ENCODE measurements around the gene ATF7IP. TPM values are rescaled to one million over a fixed set of nuclear protein-coding genes. Genes with fewer than 3 reads are reported as not detected.
A peak's percentile ranks its signal among the peaks of the same experiment; 100 is the strongest.
"Not testable (repeated sequence)": the region's sequence is repeated elsewhere in the genome, so short reads cannot be mapped to it uniquely, and the experiment has no call there.

The ATF7IP gene
- 26.4 and 30.0 TPM in 2 replicates for total RNA-seq (2014; rRNA removed; shearing (Covaris generic))

- DNase-seq (ENCODE audit: low spot score) = peak; percentile 92
Measured at GRCh38 chr12:14365294-14366208, at the start of gene ATF7IP. TSS of gene ATF7IP (plus strand) at chr12:14365682. CDS start at chr12:14423916, 58,234 bp downstream.

- no peak for DNase-seq (ENCODE audit: low spot score)
Measured at GRCh38 chr12:14317362-14318146, 47.9 kb upstream of the ATF7IP start.

- not testable (repeated sequence) for DNase-seq (ENCODE audit: low spot score)
Measured at GRCh38 chr12:14319704-14320427, 45.6 kb upstream of the ATF7IP start.

GRCh38 chr12:14322403-14322802 is 43.1 kb upstream of the ATF7IP start:
- no peak for DNase-seq (ENCODE audit: low spot score)

- DNase-seq (ENCODE audit: low spot score) = no peak
Measured at GRCh38 chr12:14325716-14326343, 39.7 kb upstream of the ATF7IP start.

- DNase-seq (ENCODE audit: low spot score) = no peak
Measured at GRCh38 chr12:14326699-14327098, 38.8 kb upstream of the ATF7IP start.

- DNase-seq (ENCODE audit: low spot score) = no peak
Measured at GRCh38 chr12:14327711-14328110, 37.8 kb upstream of the ATF7IP start.

- no peak for DNase-seq (ENCODE audit: low spot score)
Measured at GRCh38 chr12:14332482-14332881, 33.0 kb upstream of the ATF7IP start.

- DNase-seq (ENCODE audit: low spot score) = no peak
Measured at GRCh38 chr12:14340371-14340770, 25.1 kb upstream of the ATF7IP start.

GRCh38 chr12:14351524-14351923 is 14.0 kb upstream of the ATF7IP start:
- not testable (repeated sequence) for DNase-seq (ENCODE audit: low spot score)

GRCh38 chr12:14352066-14352465 is 13.4 kb upstream of the ATF7IP start:
- DNase-seq (ENCODE audit: low spot score) = not testable (repeated sequence)

- not testable (repeated sequence) for DNase-seq (ENCODE audit: low spot score)
Measured at GRCh38 chr12:14354665-14355064, 10.8 kb upstream of the ATF7IP start.

GRCh38 chr12:14356147-14356546 is 9.3 kb upstream of the ATF7IP start:
- no peak for DNase-seq (ENCODE audit: low spot score)

GRCh38 chr12:14357486-14357885 is 8.0 kb upstream of the ATF7IP start:
- no peak for DNase-seq (ENCODE audit: low spot score)

- DNase-seq (ENCODE audit: low spot score) = no peak
Measured at GRCh38 chr12:14362352-14362751, 3.1 kb upstream of the ATF7IP start.

- no peak for DNase-seq (ENCODE audit: low spot score)
Measured at GRCh38 chr12:14364583-14365271, 755 bp upstream of the ATF7IP start.

GRCh38 chr12:14366209-14367039 is 942 bp downstream of the ATF7IP start:
- no peak for DNase-seq (ENCODE audit: low spot score)

GRCh38 chr12:14367040-14367661 is 1.7 kb downstream of the ATF7IP start:
- DNase-seq (ENCODE audit: low spot score) = peak; percentile 6

- DNase-seq (ENCODE audit: low spot score) = no peak
Measured at GRCh38 chr12:14369311-14369710, 3.8 kb downstream of the ATF7IP start.

Measured in A172 (cell line).